Esophagus (tissue), 2 donors: Measurements from ENCODE around the gene LST1. TPM values are rescaled to one million over a fixed set of nuclear protein-coding genes. Genes with fewer than 3 reads are reported as not detected.

Experiments
- polyA plus RNA-seq, 2 donors: library from polyadenylated mRNA; stranded (reverse); fragments of 200-250 nt; gene quantifications; one replicate each; pipeline ENCODE4 v1.2.3, GENCODE V29; 2013
- donor health status: healthy with polysubstance abuse.
- donor health status: Bipolar disorder and iron deficiency.

Gene LST1
- polyA plus RNA-seq, 2 donors = 2.8 to 6.9 TPM

Other genes with a start within 250 kb of the LST1 start
- gene HLA-B, start 229.1 kb upstream of the LST1 start, polyA plus RNA-seq = 100 to 1,000 TPM; 168 to 351 TPM
- gene MICA, start 182.7 kb upstream of the LST1 start, polyA plus RNA-seq = 1 to 10 TPM; 8.8 to 9.9 TPM
- gene MICB, start 88.1 kb upstream of the LST1 start, polyA plus RNA-seq = under 1 TPM; 0.29 to 0.77 TPM
- gene MCCD1, start 57.3 kb upstream of the LST1 start, polyA plus RNA-seq = not detected
- gene DDX39B, start 44.3 kb upstream of the LST1 start, polyA plus RNA-seq = 100 to 1,000 TPM; 181 to 321 TPM
- gene ATP6V1G2, start 39.7 kb upstream of the LST1 start, polyA plus RNA-seq = under 1 TPM; 0.32 to 0.49 TPM
- 10 to 100 TPM; 16.1 to 20.2 TPM for gene NFKBIL1, start 38.7 kb upstream of the LST1 start, polyA plus RNA-seq
- under 1 TPM; 0.10 to 0.14 TPM for gene LTA, start 14.0 kb upstream of the LST1 start, polyA plus RNA-seq
- gene TNF, start 10.7 kb upstream of the LST1 start, polyA plus RNA-seq = 1 to 10 TPM in 1 of 2 donors, under 1 TPM in 1; 0.71 to 2.4 TPM
- 1 to 10 TPM; 1.8 to 3.0 TPM for gene LTB, start 3.9 kb upstream of the LST1 start, polyA plus RNA-seq
- gene NCR3, start 6.7 kb downstream of the LST1 start, polyA plus RNA-seq = under 1 TPM in 1 of 2 donors, not detected in 1; 0.07 TPM
- gene AIF1, start 29.0 kb downstream of the LST1 start, polyA plus RNA-seq = 10 to 100 TPM in 1 of 2 donors, 1 to 10 TPM in 1; 8.0 to 12.6 TPM
- gene PRRC2A, start 34.4 kb downstream of the LST1 start, polyA plus RNA-seq = 100 to 1,000 TPM in 1 of 2 donors, 10 to 100 TPM in 1; 76.6 to 110 TPM
- gene BAG6, start 66.4 kb downstream of the LST1 start, polyA plus RNA-seq = 100 to 1,000 TPM; 158 to 259 TPM
- gene APOM, start 69.6 kb downstream of the LST1 start, polyA plus RNA-seq = 1 to 10 TPM; 4.3 to 6.0 TPM
- gene C6orf47, start 74.5 kb downstream of the LST1 start, polyA plus RNA-seq = 10 to 100 TPM; 20.6 to 21.1 TPM
- gene GPANK1, start 78.7 kb downstream of the LST1 start, polyA plus RNA-seq = 10 to 100 TPM; 10.2 to 10.4 TPM
- 100 to 1,000 TPM; 140 to 187 TPM for gene CSNK2B, start 79.8 kb downstream of the LST1 start, polyA plus RNA-seq
- 1 to 10 TPM; 5.3 to 7.4 TPM for gene LY6G5B, start 83.7 kb downstream of the LST1 start, polyA plus RNA-seq
- gene LY6G5C, start 94.8 kb downstream of the LST1 start, polyA plus RNA-seq = 1 to 10 TPM in 1 of 2 donors, under 1 TPM in 1; 0.76 to 1.1 TPM
- gene ABHD16A, start 117.0 kb downstream of the LST1 start, polyA plus RNA-seq = 10 to 100 TPM; 30.0 to 40.1 TPM
- not detected for gene LY6G6F, start 120.6 kb downstream of the LST1 start, polyA plus RNA-seq
- 1 to 10 TPM in 1 of 2 donors, under 1 TPM in 1; 0.67 to 1.3 TPM for gene LY6G6D, start 129.1 kb downstream of the LST1 start, polyA plus RNA-seq
- 10 to 100 TPM; 17.2 to 21.9 TPM for gene LY6G6C, start 135.5 kb downstream of the LST1 start, polyA plus RNA-seq
- gene MPIG6B, start 137.1 kb downstream of the LST1 start, polyA plus RNA-seq = under 1 TPM; 0.49 to 0.88 TPM
- 10 to 100 TPM; 46.5 to 73.3 TPM for gene DDAH2, start 143.0 kb downstream of the LST1 start, polyA plus RNA-seq
- 100 to 1,000 TPM; 258 to 412 TPM for gene CLIC1, start 150.3 kb downstream of the LST1 start, polyA plus RNA-seq
- 10 to 100 TPM in 1 of 2 donors, 1 to 10 TPM in 1; 6.3 to 15.8 TPM for gene MSH5, start 153.7 kb downstream of the LST1 start, polyA plus RNA-seq
- gene SAPCD1, start 176.4 kb downstream of the LST1 start, polyA plus RNA-seq = 1 to 10 TPM; 2.3 to 7.6 TPM
- 1 to 10 TPM in 1 of 2 donors, under 1 TPM in 1; 0.33 to 1.3 TPM for gene VWA7, start 191.1 kb downstream of the LST1 start, polyA plus RNA-seq
- 10 to 100 TPM; 35.7 to 37.3 TPM for gene VARS1, start 209.5 kb downstream of the LST1 start, polyA plus RNA-seq
- 10 to 100 TPM; 25.6 to 42.9 TPM for gene LSM2, start 220.7 kb downstream of the LST1 start, polyA plus RNA-seq
- gene HSPA1L, start 229.0 kb downstream of the LST1 start, polyA plus RNA-seq = under 1 TPM; 0.39 to 0.42 TPM
- gene HSPA1A, start 229.3 kb downstream of the LST1 start, polyA plus RNA-seq = 100 to 1,000 TPM; 105 to 125 TPM
- gene HSPA1B, start 241.5 kb downstream of the LST1 start, polyA plus RNA-seq = 100 to 1,000 TPM in 1 of 2 donors, 10 to 100 TPM in 1; 26.9 to 103 TPM